Activated naive CD4-positive, alpha-beta T cell treated with anti-CD3 and anti-CD28 coated beads, Interleukin-2, amount 10 ng/mL, durations not matched to agents 7 days and 5 days (primary cell): ENCODE data around the gene F10.

Source experiments
- CTCF ChIA-PET: fragments of 350-600 bp; sonication (Branson Sonifier 250); formaldehyde crosslinking; loops from one replicate; lab custom pipeline; 2021; ENCODE audit warnings: antibody characterized with exemption; lab: Charles Lee
- DNase-seq: peaks from one replicate; pipeline ENCODE4 v3.0.0-alpha.2; 2020
- H3K27ac Mint-ChIP-seq: one replicate; pipeline ENCODE4 v1.8.0; 2021; ENCODE audit warnings: mild to moderate bottlenecking, moderate library complexity, mixed read lengths
- H3K27me3 Mint-ChIP-seq: one replicate; pipeline ENCODE4 v1.8.0; 2021; ENCODE audit warnings: mild to moderate bottlenecking, mixed read lengths
- H3K36me3 Mint-ChIP-seq: one replicate; pipeline ENCODE4 v1.8.0; 2021; ENCODE audit warnings: mixed read lengths
- H3K4me1 Mint-ChIP-seq: one replicate; pipeline ENCODE4 v1.8.0; 2021; ENCODE audit warnings: mixed read lengths
- H3K4me3 Mint-ChIP-seq: one replicate; pipeline ENCODE4 v1.8.0; 2021; ENCODE audit warnings: mild to moderate bottlenecking, moderate library complexity, mixed read lengths
- H3K9me3 Mint-ChIP-seq: one replicate; pipeline ENCODE4 v1.8.0; 2021; ENCODE audit warnings: mixed read lengths

F10 gene

GRCh38 chr13:113083022-113083373 is 39.6 kb upstream of the F10 start:
- no peak for DNase-seq
- Mint-ChIP-seq H3K36me3 (no peaks in the 10 kb centered on the region), H3K27me3 (no peaks in the 10 kb centered on the region), H3K9me3 (no peaks in the 10 kb centered on the region), H3K27ac (no peak overlapping the region), H3K4me1 (no peaks in the 10 kb centered on the region), H3K4me3 (no peak overlapping the region)
- CTCF ChIA-PET, result no interaction called here

- H3K4me1 Mint-ChIP-seq, result no peaks in the 10 kb centered on the region
- H3K27me3 Mint-ChIP-seq, result no peaks in the 10 kb centered on the region
- DNase-seq, result no peak
- H3K9me3 Mint-ChIP-seq, result no peaks in the 10 kb centered on the region
- H3K4me3 Mint-ChIP-seq, result no peak overlapping the region
- H3K36me3 Mint-ChIP-seq, result no peaks in the 10 kb centered on the region
- CTCF ChIA-PET, result no interaction called here
- H3K27ac Mint-ChIP-seq, result no peak overlapping the region
Measured at GRCh38 chr13:113083402-113084061, 39.1 kb upstream of the F10 start.

GRCh38 chr13:113084094-113084942 is 38.3 kb upstream of the F10 start:
- Mint-ChIP-seq H3K27ac (no peak overlapping the region), H3K27me3 (no peaks in the 10 kb centered on the region), H3K9me3 (no peaks in the 10 kb centered on the region), H3K4me3 (no peak overlapping the region), H3K36me3 (no peaks in the 10 kb centered on the region), H3K4me1 (no peaks in the 10 kb centered on the region)
- CTCF ChIA-PET, result no interaction called here
- no peak for DNase-seq

- CTCF ChIA-PET, result no interaction called here
- H3K4me1 Mint-ChIP-seq, result no peaks in the 10 kb centered on the region
- H3K36me3 Mint-ChIP-seq, result no peaks in the 10 kb centered on the region
- H3K9me3 Mint-ChIP-seq, result no peaks in the 10 kb centered on the region
- no peak for DNase-seq
- H3K4me3 Mint-ChIP-seq, result no peak overlapping the region
- H3K27me3 Mint-ChIP-seq, result no peaks in the 10 kb centered on the region
- no peak overlapping the region for H3K27ac Mint-ChIP-seq
Measured at GRCh38 chr13:113084943-113085540, 37.6 kb upstream of the F10 start.

GRCh38 chr13:113086031-113086750 is 36.4 kb upstream of the F10 start:
- Mint-ChIP-seq H3K4me1 (no peaks in the 10 kb centered on the region), H3K27me3 (no peaks in the 10 kb centered on the region), H3K4me3 (no peak overlapping the region), H3K36me3 (no peaks in the 10 kb centered on the region), H3K9me3 (no peaks in the 10 kb centered on the region), H3K27ac (no peak overlapping the region)
- no peak for DNase-seq
- CTCF ChIA-PET, result no interaction called here

- no peak for DNase-seq
- no peak overlapping the region for H3K4me3 Mint-ChIP-seq
- H3K27ac Mint-ChIP-seq, result no peak overlapping the region
- CTCF ChIA-PET, result no interaction called here
- H3K9me3 Mint-ChIP-seq, result no peaks in the 10 kb centered on the region
- no peaks in the 10 kb centered on the region for H3K27me3 Mint-ChIP-seq
- H3K4me1 Mint-ChIP-seq, result no peaks in the 10 kb centered on the region
- no peaks in the 10 kb centered on the region for H3K36me3 Mint-ChIP-seq
Measured at GRCh38 chr13:113086991-113087922, 35.3 kb upstream of the F10 start.

GRCh38 chr13:113087923-113088690 is 34.5 kb upstream of the F10 start:
- no peak overlapping the region for H3K27ac Mint-ChIP-seq
- DNase-seq, result no peak
- H3K36me3 Mint-ChIP-seq, result no peaks in the 10 kb centered on the region
- H3K9me3 Mint-ChIP-seq, result no peaks in the 10 kb centered on the region
- CTCF ChIA-PET, result no interaction called here
- H3K4me1 Mint-ChIP-seq, result no peaks in the 10 kb centered on the region
- no peak overlapping the region for H3K4me3 Mint-ChIP-seq
- H3K27me3 Mint-ChIP-seq, result no peaks in the 10 kb centered on the region

GRCh38 chr13:113088691-113089020 is 33.9 kb upstream of the F10 start:
- no peak overlapping the region for H3K4me3 Mint-ChIP-seq
- no peaks in the 10 kb centered on the region for H3K27me3 Mint-ChIP-seq
- H3K9me3 Mint-ChIP-seq, result no peaks in the 10 kb centered on the region
- no peak overlapping the region for H3K27ac Mint-ChIP-seq
- no peaks in the 10 kb centered on the region for H3K36me3 Mint-ChIP-seq
- no peaks in the 10 kb centered on the region for H3K4me1 Mint-ChIP-seq
- CTCF ChIA-PET, result no interaction called here
- DNase-seq, result no peak

- H3K4me1 Mint-ChIP-seq, result no peaks in the 10 kb centered on the region
- CTCF ChIA-PET, result no interaction called here
- no peaks in the 10 kb centered on the region for H3K27me3 Mint-ChIP-seq
- no peak overlapping the region for H3K4me3 Mint-ChIP-seq
- no peak for DNase-seq
- no peaks in the 10 kb centered on the region for H3K9me3 Mint-ChIP-seq
- no peak overlapping the region for H3K27ac Mint-ChIP-seq
- no peaks in the 10 kb centered on the region for H3K36me3 Mint-ChIP-seq
Measured at GRCh38 chr13:113089693-113090414, 32.7 kb upstream of the F10 start.

- CTCF ChIA-PET, result no interaction called here
- no peak overlapping the region for H3K27ac Mint-ChIP-seq
Measured at GRCh38 chr13:113090415-113090770, 32.2 kb upstream of the F10 start.

GRCh38 chr13:113090806-113091205 is 31.8 kb upstream of the F10 start:
- DNase-seq, result no peak
- Mint-ChIP-seq H3K36me3 (no peaks in the 10 kb centered on the region), H3K27me3 (no peaks in the 10 kb centered on the region), H3K9me3 (no peaks in the 10 kb centered on the region), H3K27ac (peak overlapping the region; percentile 15), H3K4me1 (no peaks in the 10 kb centered on the region), H3K4me3 (no peak overlapping the region)
- CTCF ChIA-PET, result no interaction called here

More at GRCh38 chr13:113090415-113090770, 32.2 kb upstream of the F10 start:
- no peak overlapping the region for H3K4me3 Mint-ChIP-seq
- no peak for DNase-seq
- no peaks in the 10 kb centered on the region for H3K4me1 Mint-ChIP-seq
- no peaks in the 10 kb centered on the region for H3K36me3 Mint-ChIP-seq
- H3K27me3 Mint-ChIP-seq, result no peaks in the 10 kb centered on the region
- no peaks in the 10 kb centered on the region for H3K9me3 Mint-ChIP-seq

GRCh38 chr13:113091211-113091771 is 31.3 kb upstream of the F10 start:
- Mint-ChIP-seq H3K9me3 (no peaks in the 10 kb centered on the region), H3K27ac (peak overlapping the region; percentile 15), H3K4me3 (no peak overlapping the region), H3K36me3 (no peaks in the 10 kb centered on the region), H3K4me1 (no peaks in the 10 kb centered on the region), H3K27me3 (no peaks in the 10 kb centered on the region)
- CTCF ChIA-PET, result no interaction called here
- DNase-seq, result no peak
